ENCODE data around the gene TCERG1L. TPM values are rescaled to one million over a fixed set of nuclear protein-coding genes. Genes with fewer than 3 reads are reported as not detected.

The TCERG1L gene
- polyA plus RNA-seq, 1 of the 3 experiments (the other 2 are of a cell fraction), result not detected

DNA sequence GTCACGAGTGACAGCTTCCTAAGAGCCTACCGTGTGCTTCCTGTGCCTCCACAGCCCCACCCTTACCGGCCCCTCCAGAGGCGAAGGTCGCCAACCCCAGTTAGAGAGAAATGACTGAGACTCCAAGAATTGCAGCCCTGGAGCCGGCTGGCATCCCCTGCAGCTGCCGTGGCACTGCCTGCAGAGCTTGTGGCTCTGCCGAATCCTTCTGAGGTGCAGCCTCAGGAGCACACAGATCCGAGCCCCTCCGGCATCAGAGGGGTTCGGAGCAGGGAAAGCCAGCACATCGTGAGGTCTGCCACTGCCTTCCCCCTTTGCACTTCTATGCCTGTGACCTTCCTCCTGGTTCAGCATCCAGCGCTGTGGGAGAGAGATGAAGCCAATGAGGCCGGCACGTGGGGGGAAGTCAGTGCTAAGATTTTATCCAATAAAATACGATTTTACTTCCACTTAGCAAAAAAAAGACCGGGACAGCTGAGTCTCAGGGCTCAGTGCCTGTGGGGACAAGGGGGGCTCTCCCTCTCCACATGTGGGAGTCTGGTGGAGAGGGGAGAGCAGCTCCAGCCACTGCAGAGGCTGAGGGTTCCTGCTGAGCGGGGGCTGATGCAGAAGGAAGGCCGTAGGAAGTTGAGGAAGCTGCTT, 80.1 kb downstream of the TCERG1L start:
- Histone ChIP-seq H4K20me1 (ENCODE audit: insufficient read depth) (no peaks in the 10 kb centered on the region), H3K79me2 (ENCODE audit: insufficient read depth) (no peaks in the 10 kb centered on the region), H3K4me3 (ENCODE audit: low read depth in 2 of 2, low read length in 1 of 2) (no peak overlapping the region), H3K27me3 (ENCODE audit: insufficient read depth) (no peaks in the 10 kb centered on the region), H3K4me1 (ENCODE audit: control insufficient read depth in 1 of 2, insufficient read depth in 2 of 2, low read depth in 1 of 2, low read length in 1 of 2) (no peaks in the 10 kb centered on the region), H3K36me3 (replicated peaks in 1 of 2; ENCODE audit: control insufficient read depth in 1 of 2, insufficient read depth in 2 of 2, low read length in 1 of 2) (no peaks in the 10 kb centered on the region), H3K9me3 (no peaks in the 10 kb centered on the region), H3F3A (replicated peaks; ENCODE audit: insufficient read depth) (no peaks in the 10 kb centered on the region), H3K9ac (no peak overlapping the region), H3K4me2 (no peak overlapping the region), H3K9me2 (no peaks in the 10 kb centered on the region), H3K27ac (ENCODE audit: low read depth in 2 of 2, low read length in 1 of 2) (no peak overlapping the region), H2AFZ (ENCODE audit: low read depth) (no peak overlapping the region)
- 37% methylated on average over 11 of the region's 19 CpGs for WGBS (ENCODE audit: low lambda C conversion rate)
- TF ChIP-seq, protein P1, sequence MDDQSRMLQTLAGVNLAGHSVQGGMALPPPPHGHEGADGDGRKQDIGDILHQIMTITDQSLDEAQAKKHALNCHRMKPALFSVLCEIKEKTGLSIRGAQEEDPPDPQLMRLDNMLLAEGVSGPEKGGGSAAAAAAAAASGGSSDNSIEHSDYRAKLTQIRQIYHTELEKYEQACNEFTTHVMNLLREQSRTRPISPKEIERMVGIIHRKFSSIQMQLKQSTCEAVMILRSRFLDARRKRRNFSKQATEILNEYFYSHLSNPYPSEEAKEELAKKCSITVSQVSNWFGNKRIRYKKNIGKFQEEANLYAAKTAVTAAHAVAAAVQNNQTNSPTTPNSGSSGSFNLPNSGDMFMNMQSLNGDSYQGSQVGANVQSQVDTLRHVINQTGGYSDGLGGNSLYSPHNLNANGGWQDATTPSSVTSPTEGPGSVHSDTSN (IDR thresholded peaks at IDR 0.05), result no peak
- TF ChIP-seq SIN3A (IDR thresholded peaks at IDR 0.05; ENCODE audit: borderline replicate concordance, low read depth, low read length) (no peak), NFIC (IDR thresholded peaks at IDR 0.05; ENCODE audit: borderline replicate concordance) (no peak), GABPA (IDR thresholded peaks at IDR 0.05; ENCODE audit: low read depth) (no peak), TCF12 (IDR thresholded peaks at IDR 0.05) (no peak)
- DNase-seq, result no peak
- ChIA-PET POLR2A (no interaction called here), CTCF (interaction anchor here (1.1 to 1.5 kb wide), 2 partner anchors 11 to 20 kb away, joined by 3 read pairs; no protein-coding TSS in a partner anchor)

DNA sequence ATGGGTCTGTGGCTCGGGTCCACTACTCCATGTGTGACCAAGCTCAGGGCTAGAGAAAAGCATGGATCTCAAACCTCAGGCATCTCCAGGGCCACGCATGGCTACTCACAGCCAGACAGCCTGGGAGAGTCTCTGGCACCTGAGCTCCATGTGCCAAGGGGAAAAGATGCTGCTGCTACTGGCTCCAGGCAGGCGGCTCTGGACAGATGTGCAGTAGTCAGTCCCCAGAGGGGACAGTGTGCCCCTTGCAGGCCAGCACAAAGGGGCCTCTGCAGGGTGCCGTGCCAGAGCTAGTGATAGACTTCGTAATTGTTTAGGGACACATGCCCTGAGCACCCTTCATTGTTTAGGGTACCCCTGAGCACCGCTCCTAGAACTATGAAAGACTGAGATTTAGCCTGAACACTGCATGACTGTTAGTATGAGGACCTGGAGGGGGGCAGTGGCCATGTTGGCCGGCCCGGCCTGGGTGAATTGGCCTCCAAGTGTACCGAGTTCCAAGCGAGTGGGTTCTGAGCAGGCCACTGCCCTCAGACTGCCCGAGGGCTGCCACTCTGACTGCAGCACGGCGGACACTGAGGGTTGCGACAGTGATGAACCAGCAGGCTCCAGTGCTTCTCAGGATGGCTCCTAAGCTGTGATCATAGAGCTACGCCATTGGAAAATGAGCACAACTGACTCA, 80.7 kb downstream of the TCERG1L start:
- H3K4me3 ChIP-seq (ENCODE audit: low read depth in 2 of 2, low read length in 1 of 2), result no peak overlapping the region
- H3K9ac ChIP-seq, result no peak overlapping the region
- no peak overlapping the region for H3K4me2 ChIP-seq
- 40% methylated on average over 7 of the region's 15 CpGs for WGBS (ENCODE audit: low lambda C conversion rate)
- ChIA-PET CTCF (interaction anchor here (1.1 kb wide), 1 partner anchor 20 kb away, joined by 3 read pairs; no protein-coding TSS in a partner anchor), POLR2A (no interaction called here)
- H3K4me1 ChIP-seq (ENCODE audit: control insufficient read depth in 1 of 2, insufficient read depth in 2 of 2, low read depth in 1 of 2, low read length in 1 of 2), result no peaks in the 10 kb centered on the region
- no peak overlapping the region for H2AFZ ChIP-seq (ENCODE audit: low read depth)
- no peaks in the 10 kb centered on the region for H3K9me3 ChIP-seq
- DNase-seq, result no peak
- H4K20me1 ChIP-seq (ENCODE audit: insufficient read depth), result no peaks in the 10 kb centered on the region
- H3K27ac ChIP-seq (ENCODE audit: low read depth in 2 of 2, low read length in 1 of 2), result no peak overlapping the region
- no peaks in the 10 kb centered on the region for H3K79me2 ChIP-seq (ENCODE audit: insufficient read depth)
- H3K9me2 ChIP-seq, result no peaks in the 10 kb centered on the region
- no peaks in the 10 kb centered on the region for H3K27me3 ChIP-seq (ENCODE audit: insufficient read depth)
- no peak for TF ChIP-seq JUND (IDR thresholded peaks at IDR 0.05)
- TF ChIP-seq TEAD4 (IDR thresholded peaks at IDR 0.05; ENCODE audit: borderline replicate concordance, insufficient read depth), result no peak
- no peak for TF ChIP-seq SMC3 (IDR thresholded peaks at IDR 0.05; ENCODE audit: low read depth, low read length)
- no peak for TF ChIP-seq FOSL2 (IDR thresholded peaks at IDR 0.05; ENCODE audit: borderline replicate concordance, low read depth)
- TF ChIP-seq MEF2A (IDR thresholded peaks at IDR 0.05; ENCODE audit: borderline replicate concordance, low read depth), result no peak
- TF ChIP-seq, protein P2, sequence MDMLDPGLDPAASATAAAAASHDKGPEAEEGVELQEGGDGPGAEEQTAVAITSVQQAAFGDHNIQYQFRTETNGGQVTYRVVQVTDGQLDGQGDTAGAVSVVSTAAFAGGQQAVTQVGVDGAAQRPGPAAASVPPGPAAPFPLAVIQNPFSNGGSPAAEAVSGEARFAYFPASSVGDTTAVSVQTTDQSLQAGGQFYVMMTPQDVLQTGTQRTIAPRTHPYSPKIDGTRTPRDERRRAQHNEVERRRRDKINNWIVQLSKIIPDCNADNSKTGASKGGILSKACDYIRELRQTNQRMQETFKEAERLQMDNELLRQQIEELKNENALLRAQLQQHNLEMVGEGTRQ (IDR thresholded peaks at IDR 0.05; ENCODE audit: borderline replicate concordance, low read depth, low read length), result no peak
- no peak for TF ChIP-seq NRF1 (IDR thresholded peaks at IDR 0.05; ENCODE audit: low read depth, low read length)
- no peak for TF ChIP-seq SIN3A (IDR thresholded peaks at IDR 0.05; ENCODE audit: borderline replicate concordance, low read depth, low read length)
- no peak for TF ChIP-seq MXI1 (IDR thresholded peaks at IDR 0.05; ENCODE audit: low read depth, low read length)
- TF ChIP-seq, protein P3, sequence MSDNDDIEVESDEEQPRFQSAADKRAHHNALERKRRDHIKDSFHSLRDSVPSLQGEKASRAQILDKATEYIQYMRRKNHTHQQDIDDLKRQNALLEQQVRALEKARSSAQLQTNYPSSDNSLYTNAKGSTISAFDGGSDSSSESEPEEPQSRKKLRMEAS (IDR thresholded peaks at IDR 0.05; ENCODE audit: low read depth), result no peak
- TF ChIP-seq YY1 (IDR thresholded peaks at IDR 0.05; ENCODE audit: low read depth), result no peak
- TF ChIP-seq, protein P4, sequence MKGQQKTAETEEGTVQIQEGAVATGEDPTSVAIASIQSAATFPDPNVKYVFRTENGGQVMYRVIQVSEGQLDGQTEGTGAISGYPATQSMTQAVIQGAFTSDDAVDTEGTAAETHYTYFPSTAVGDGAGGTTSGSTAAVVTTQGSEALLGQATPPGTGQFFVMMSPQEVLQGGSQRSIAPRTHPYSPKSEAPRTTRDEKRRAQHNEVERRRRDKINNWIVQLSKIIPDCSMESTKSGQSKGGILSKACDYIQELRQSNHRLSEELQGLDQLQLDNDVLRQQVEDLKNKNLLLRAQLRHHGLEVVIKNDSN (IDR thresholded peaks at IDR 0.05; ENCODE audit: borderline replicate concordance, low read depth), result no peak
- no peak for TF ChIP-seq FOXM1 (IDR thresholded peaks at IDR 0.05; ENCODE audit: low read depth)
- no peak for TF ChIP-seq RFX5 (IDR thresholded peaks at IDR 0.05; ENCODE audit: low read length)
- TF ChIP-seq TCF12 (IDR thresholded peaks at IDR 0.05), result no peak
- TF ChIP-seq, protein P5, sequence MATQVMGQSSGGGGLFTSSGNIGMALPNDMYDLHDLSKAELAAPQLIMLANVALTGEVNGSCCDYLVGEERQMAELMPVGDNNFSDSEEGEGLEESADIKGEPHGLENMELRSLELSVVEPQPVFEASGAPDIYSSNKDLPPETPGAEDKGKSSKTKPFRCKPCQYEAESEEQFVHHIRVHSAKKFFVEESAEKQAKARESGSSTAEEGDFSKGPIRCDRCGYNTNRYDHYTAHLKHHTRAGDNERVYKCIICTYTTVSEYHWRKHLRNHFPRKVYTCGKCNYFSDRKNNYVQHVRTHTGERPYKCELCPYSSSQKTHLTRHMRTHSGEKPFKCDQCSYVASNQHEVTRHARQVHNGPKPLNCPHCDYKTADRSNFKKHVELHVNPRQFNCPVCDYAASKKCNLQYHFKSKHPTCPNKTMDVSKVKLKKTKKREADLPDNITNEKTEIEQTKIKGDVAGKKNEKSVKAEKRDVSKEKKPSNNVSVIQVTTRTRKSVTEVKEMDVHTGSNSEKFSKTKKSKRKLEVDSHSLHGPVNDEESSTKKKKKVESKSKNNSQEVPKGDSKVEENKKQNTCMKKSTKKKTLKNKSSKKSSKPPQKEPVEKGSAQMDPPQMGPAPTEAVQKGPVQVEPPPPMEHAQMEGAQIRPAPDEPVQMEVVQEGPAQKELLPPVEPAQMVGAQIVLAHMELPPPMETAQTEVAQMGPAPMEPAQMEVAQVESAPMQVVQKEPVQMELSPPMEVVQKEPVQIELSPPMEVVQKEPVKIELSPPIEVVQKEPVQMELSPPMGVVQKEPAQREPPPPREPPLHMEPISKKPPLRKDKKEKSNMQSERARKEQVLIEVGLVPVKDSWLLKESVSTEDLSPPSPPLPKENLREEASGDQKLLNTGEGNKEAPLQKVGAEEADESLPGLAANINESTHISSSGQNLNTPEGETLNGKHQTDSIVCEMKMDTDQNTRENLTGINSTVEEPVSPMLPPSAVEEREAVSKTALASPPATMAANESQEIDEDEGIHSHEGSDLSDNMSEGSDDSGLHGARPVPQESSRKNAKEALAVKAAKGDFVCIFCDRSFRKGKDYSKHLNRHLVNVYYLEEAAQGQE (IDR thresholded peaks at IDR 0.05; ENCODE audit: low read depth, low read length), result no peak
- TF ChIP-seq FOXJ3 (CRISPR knock-in tag; IDR thresholded peaks at IDR 0.05), result no peak
- TF ChIP-seq POLR2AphosphoS5 (IDR thresholded peaks at IDR 0.05; ENCODE audit: low read depth, low read length), result no peak
- no peaks in the 10 kb centered on the region for H3K36me3 ChIP-seq (replicated peaks in 1 of 2; ENCODE audit: control insufficient read depth in 1 of 2, insufficient read depth in 2 of 2, low read length in 1 of 2)
- H3F3A ChIP-seq (replicated peaks; ENCODE audit: insufficient read depth), result no peaks in the 10 kb centered on the region
